Natural killer cell treated with Interleukin-12 subunit alpha and Interleukin-12 subunit beta and Interleukin-15 and Interleukin-18, amount 100 ng/mL, for 72 hours (primary cell): ENCODE data around the gene PLBD1. TPM values are rescaled to one million over a fixed set of nuclear protein-coding genes. Genes with fewer than 3 reads are reported as not detected.

Experiments
- ATAC-seq, 2 donors: fragments of 150-1000 bp; cut with Tn5 transposase in 1 of 2; sonication (Bioruptor Pico), chemical (Tn5 transposase) in 1 of 2; 2 replicates each; pipeline ENCODE4 v1.10.0; 2021
- DNase-seq: peaks from one replicate; pipeline ENCODE4 v3.0.0; 2022; ENCODE audit warnings: low spot score
- H3K27ac Mint-ChIP-seq, 2 donors: 1 replicate in 1 of 2; 2 replicates in 1 of 2; pipeline ENCODE4 v1.8.0; 2022; ENCODE audit warnings: mixed read lengths in 2 of 2, mild to moderate bottlenecking in 1 of 2, moderate library complexity in 1 of 2
- H3K27me3 Mint-ChIP-seq, 2 donors: 1 replicate in 1 of 2; 2 replicates in 1 of 2; pipeline ENCODE4 v1.8.0; 2022; ENCODE audit warnings: mixed read lengths in 2 of 2
- H3K36me3 Mint-ChIP-seq: one replicate; pipeline ENCODE4 v1.8.0; 2022; ENCODE audit warnings: mixed read lengths
- H3K4me1 Mint-ChIP-seq, 2 donors: 1 replicate in 1 of 2; 2 replicates in 1 of 2; pipeline ENCODE4 v1.8.0; 2022; ENCODE audit warnings: low read depth in 2 of 2, mixed read lengths in 2 of 2, mild to moderate bottlenecking in 1 of 2
- H3K4me3 Mint-ChIP-seq: one replicate; pipeline ENCODE4 v1.8.0; 2022; ENCODE audit warnings: mixed read lengths
- H3K9me3 Mint-ChIP-seq: 2 replicates; pipeline ENCODE4 v1.8.0; 2022; ENCODE audit warnings: mixed read lengths
- total RNA-seq, 2 donors: library from RNA; stranded (reverse); gene quantifications; one replicate each; pipeline ENCODE4 v1.2.3, GENCODE V29; 2022

PLBD1 gene
- total RNA-seq, 2 donors from 2014 or later: not detected

DNA sequence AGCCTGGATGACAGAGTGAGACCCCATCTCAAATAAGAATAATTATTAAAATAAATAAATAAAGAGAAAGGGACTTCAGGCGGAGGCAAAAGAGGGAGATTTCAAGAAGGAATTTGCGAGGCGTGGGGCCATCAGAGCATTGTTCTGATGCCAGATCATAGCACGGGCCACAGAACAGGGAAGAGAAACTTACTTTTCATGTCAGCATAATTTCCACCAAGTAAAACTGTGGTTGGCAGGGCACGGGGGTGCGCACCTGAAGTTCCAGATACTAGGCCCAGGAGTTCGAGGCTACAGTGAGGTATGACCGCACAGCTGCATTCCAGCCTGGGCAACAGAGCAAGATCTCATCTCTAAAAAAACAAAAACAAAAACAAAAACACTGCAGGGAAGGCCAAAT lies 11.0 kb upstream of the PLBD1 start:
- Mint-ChIP-seq H3K36me3 (no peaks in the 10 kb centered on the region), H3K4me1 (peaks cover 8 to 14% of the 10 kb centered on the region in 2 donors), H3K9me3 (no peaks in the 10 kb centered on the region), H3K4me3 (no peak overlapping the region), H3K27ac (no peak overlapping the region), H3K27me3 (peaks cover 21 to 29% of the 10 kb centered on the region in 2 donors)
- DNase-seq (no peak), ATAC-seq (no peak)

- DNase-seq: no peak
- Mint-ChIP-seq H3K27me3 (peaks cover 23 to 31% of the 10 kb centered on the region in 2 donors), H3K4me3 (no peak overlapping the region), H3K9me3 (no peaks in the 10 kb centered on the region), H3K4me1 (peaks cover 8 to 14% of the 10 kb centered on the region in 2 donors), H3K27ac (no peak overlapping the region), H3K36me3 (no peaks in the 10 kb centered on the region)
- ATAC-seq: peak; percentile 70
Observed at GRCh38 chr12:14577344-14577743, 9.7 kb upstream of the PLBD1 start.

GRCh38 chr12:14576896-14577295 lies 9.2 kb upstream of the PLBD1 start:
- no peak overlapping the region for H3K27ac Mint-ChIP-seq
- ATAC-seq (no peak), DNase-seq (no peak)
- H3K4me1 Mint-ChIP-seq: peaks cover 8 to 14% of the 10 kb centered on the region in 2 donors
- H3K27me3 Mint-ChIP-seq: peaks cover 23 to 31% of the 10 kb centered on the region in 2 donors
- no peaks in the 10 kb centered on the region for H3K9me3 Mint-ChIP-seq
- H3K4me3 Mint-ChIP-seq: no peak overlapping the region
- no peaks in the 10 kb centered on the region for H3K36me3 Mint-ChIP-seq

- H3K36me3 Mint-ChIP-seq: no peaks in the 10 kb centered on the region
- H3K4me1 Mint-ChIP-seq: peaks cover 8 to 14% of the 10 kb centered on the region in 2 donors
- H3K4me3 Mint-ChIP-seq: no peak overlapping the region
- H3K9me3 Mint-ChIP-seq: no peaks in the 10 kb centered on the region
- peaks cover 28 to 40% of the 10 kb centered on the region in 2 donors for H3K27me3 Mint-ChIP-seq
- H3K27ac Mint-ChIP-seq: no peak overlapping the region
- ATAC-seq (no peak), DNase-seq (no peak)
Observed at GRCh38 chr12:14575585-14575984, 7.9 kb upstream of the PLBD1 start.

DNA sequence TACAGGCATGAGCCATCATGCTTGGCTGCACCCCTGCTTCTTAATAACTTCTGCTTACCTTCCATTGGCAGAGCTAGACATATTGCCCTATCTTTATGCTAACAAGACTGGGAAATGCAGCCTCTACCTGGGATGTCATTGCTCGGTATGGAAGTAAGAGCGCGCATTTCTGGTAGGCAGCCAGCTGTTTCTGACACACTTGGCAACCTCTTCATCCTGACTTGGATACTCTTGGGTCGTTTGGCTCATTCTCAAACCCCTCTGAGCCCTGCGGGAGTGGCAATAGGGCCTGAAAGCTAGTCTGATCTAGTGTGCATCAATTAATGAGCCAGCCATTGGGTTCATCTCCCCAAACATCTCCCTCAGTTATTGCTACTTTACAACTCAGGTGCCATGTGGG lies 5.4 kb upstream of the PLBD1 start:
- Mint-ChIP-seq H3K27ac (no peak overlapping the region), H3K27me3 (peaks cover 31 to 55% of the 10 kb centered on the region in 2 donors), H3K4me3 (no peak overlapping the region), H3K9me3 (no peaks in the 10 kb centered on the region), H3K4me1 (peaks cover 8 to 13% of the 10 kb centered on the region in 2 donors), H3K36me3 (no peaks in the 10 kb centered on the region)
- DNase-seq: no peak
- ATAC-seq: no peak

- H3K9me3 Mint-ChIP-seq: no peaks in the 10 kb centered on the region
- peaks cover 31 to 58% of the 10 kb centered on the region in 2 donors for H3K27me3 Mint-ChIP-seq
- H3K27ac Mint-ChIP-seq: no peak overlapping the region
- ATAC-seq (no peak), DNase-seq (no peak)
- peaks cover 5 to 9% of the 10 kb centered on the region in 2 donors for H3K4me1 Mint-ChIP-seq
- no peak overlapping the region for H3K4me3 Mint-ChIP-seq
- H3K36me3 Mint-ChIP-seq: no peaks in the 10 kb centered on the region
Observed at GRCh38 chr12:14572401-14572800, 4.7 kb upstream of the PLBD1 start.

GRCh38 chr12:14571779-14572178 lies 4.1 kb upstream of the PLBD1 start:
- H3K4me3 Mint-ChIP-seq: no peak overlapping the region
- H3K27me3 Mint-ChIP-seq: peaks cover 31 to 58% of the 10 kb centered on the region in 2 donors
- H3K36me3 Mint-ChIP-seq: no peaks in the 10 kb centered on the region
- no peak for DNase-seq
- H3K27ac Mint-ChIP-seq: no peak overlapping the region
- no peak for ATAC-seq
- H3K4me1 Mint-ChIP-seq: peaks cover 0 to 5% of the 10 kb centered on the region in 2 donors
- H3K9me3 Mint-ChIP-seq: no peaks in the 10 kb centered on the region

DNA sequence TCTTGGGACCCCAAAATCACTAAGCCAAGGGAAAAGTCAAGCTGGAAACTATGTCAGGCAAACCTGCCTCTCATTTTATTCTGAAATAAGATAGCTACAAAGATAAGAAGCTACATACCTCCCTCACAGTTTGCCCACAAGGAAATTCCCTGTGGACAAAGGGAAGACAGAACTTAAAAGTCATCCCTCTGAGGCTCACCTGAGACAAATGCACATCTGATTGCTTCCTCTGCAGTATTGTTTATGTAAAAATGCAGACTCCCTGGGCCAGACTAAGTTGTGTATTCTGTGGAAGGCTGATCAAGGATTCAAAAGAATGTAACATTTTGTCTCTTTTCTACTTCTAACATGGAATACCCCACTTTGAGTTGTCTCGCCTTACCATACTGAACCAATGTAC lies 2.5 kb upstream of the PLBD1 start:
- ATAC-seq (no peak), DNase-seq (no peak)
- H3K4me3 Mint-ChIP-seq: no peak overlapping the region
- no peak overlapping the region for H3K27ac Mint-ChIP-seq
- no peaks in the 10 kb centered on the region for H3K36me3 Mint-ChIP-seq
- no peaks in the 10 kb centered on the region for H3K4me1 Mint-ChIP-seq
- H3K27me3 Mint-ChIP-seq: peaks cover 31 to 52% of the 10 kb centered on the region in 2 donors
- no peaks in the 10 kb centered on the region for H3K9me3 Mint-ChIP-seq

DNA sequence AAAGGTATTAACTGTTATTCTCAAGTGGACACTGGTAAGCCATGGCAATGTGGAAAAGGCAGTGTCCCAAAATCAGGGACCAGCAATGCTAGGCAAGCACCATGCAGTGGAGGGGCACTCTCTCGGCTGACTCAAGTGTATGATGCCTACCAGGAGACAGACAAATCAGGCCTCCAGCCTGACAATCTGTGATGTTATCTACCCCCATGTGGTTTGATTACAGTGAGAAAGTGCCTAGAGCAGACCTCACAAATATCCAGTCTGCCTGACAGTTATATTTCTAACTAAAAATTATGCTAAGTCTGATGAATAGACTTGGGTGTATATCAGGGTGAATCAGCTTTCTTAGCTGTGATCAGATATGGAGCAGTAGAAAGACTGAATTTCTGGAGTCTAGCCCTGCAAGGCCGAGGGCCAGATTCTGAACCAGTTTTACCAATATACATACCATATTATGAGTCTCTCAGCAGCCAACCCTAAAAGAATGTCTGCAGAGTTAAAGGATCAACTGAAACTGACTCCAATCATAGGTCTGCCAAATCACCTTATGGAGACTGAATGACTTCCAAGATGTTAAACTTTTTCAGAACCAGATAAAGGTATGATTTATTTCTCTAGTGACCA lies 3.2 kb downstream of the PLBD1 start:
- Mint-ChIP-seq H3K36me3 (no peaks in the 10 kb centered on the region), H3K27me3 (peaks cover 19 to 22% of the 10 kb centered on the region in 2 donors), H3K4me1 (no peaks in the 10 kb centered on the region), H3K27ac (no peak overlapping the region), H3K4me3 (no peak overlapping the region), H3K9me3 (no peaks in the 10 kb centered on the region)
- DNase-seq (no peak), ATAC-seq (no peak)

DNA sequence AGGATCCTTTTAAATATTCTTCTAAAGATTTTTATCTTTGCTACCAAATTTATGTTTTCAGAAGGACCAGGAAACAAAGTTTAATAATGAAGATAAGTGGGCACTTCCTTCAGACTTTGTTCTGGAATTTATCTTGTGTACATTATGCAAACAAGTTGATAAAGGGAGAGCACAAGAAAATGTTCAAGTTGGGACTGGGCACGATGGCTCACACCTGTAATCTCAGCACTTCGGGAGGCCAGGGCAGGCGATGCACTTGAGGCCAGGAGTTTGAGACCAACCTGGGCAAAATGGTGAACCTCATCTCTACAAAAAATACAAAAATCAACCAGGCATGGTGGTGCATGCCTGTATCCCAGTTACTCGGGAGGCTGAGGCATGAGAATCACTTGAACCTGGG lies 4.6 kb downstream of the PLBD1 start:
- Mint-ChIP-seq H3K9me3 (no peaks in the 10 kb centered on the region), H3K27me3 (peaks cover 19 to 20% of the 10 kb centered on the region in 2 donors), H3K36me3 (no peaks in the 10 kb centered on the region), H3K27ac (no peak overlapping the region), H3K4me3 (no peak overlapping the region), H3K4me1 (peaks cover 0 to 6% of the 10 kb centered on the region in 2 donors)
- ATAC-seq: no peak
- no peak for DNase-seq

DNA sequence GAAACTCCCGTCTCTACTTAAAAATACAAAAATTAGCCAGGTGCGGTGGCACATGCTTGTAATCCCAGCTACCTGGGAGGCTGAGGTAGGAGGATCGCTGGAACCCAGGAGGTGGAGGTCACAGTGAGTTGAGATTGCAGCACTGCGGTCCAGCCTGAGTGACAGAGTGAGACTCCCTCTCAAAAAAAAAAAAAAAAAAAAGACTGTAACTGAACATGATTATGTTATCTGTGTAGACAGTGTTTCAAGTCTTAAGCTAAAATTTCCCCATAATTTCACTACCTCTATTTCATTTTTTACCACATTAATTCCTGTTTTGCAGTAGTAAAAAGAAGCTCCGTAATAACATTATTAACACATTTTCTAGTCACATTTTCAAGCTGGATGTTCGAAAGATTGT lies 5.4 kb downstream of the PLBD1 start:
- H3K27ac Mint-ChIP-seq: no peak overlapping the region
- H3K4me1 Mint-ChIP-seq: peaks cover 0 to 6% of the 10 kb centered on the region in 2 donors
- H3K36me3 Mint-ChIP-seq: no peaks in the 10 kb centered on the region
- ATAC-seq (no peak), DNase-seq (no peak)
- peaks cover 18% of the 10 kb centered on the region in 2 donors for H3K27me3 Mint-ChIP-seq
- H3K9me3 Mint-ChIP-seq: no peaks in the 10 kb centered on the region
- H3K4me3 Mint-ChIP-seq: no peak overlapping the region

DNA sequence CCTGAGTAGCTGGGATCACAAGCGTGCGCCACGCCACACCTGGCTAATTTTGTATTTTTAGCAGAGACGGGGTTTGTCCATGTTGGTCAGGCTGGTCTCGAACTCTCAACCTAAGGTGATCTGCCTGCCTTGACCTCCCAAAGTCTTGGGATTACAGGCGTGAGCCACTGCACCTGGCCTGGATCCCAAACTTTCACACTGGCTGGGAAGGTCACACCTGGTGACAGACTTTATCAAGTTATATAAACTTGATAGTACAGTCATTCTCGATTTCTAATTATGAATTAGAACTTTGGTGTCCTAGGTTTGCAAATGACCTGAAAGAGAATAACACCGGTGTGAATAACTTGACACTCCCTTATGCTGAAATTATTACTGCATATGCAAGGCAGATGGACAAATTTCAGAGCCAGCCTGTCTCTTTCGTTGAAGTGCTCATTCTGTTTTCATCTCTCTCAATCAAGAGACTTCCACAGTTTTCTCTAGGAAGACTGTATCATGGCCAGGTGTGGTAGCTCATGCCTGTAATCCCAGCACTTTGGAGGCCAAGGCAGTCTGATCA lies 5.9 kb downstream of the PLBD1 start:
- no peaks in the 10 kb centered on the region for H3K36me3 Mint-ChIP-seq
- H3K4me1 Mint-ChIP-seq: peaks cover 0 to 6% of the 10 kb centered on the region in 2 donors
- ATAC-seq (no peak), DNase-seq (no peak)
- peaks cover 18% of the 10 kb centered on the region in 2 donors for H3K27me3 Mint-ChIP-seq
- no peak overlapping the region for H3K4me3 Mint-ChIP-seq
- H3K27ac Mint-ChIP-seq: no peak overlapping the region
- H3K9me3 Mint-ChIP-seq: no peaks in the 10 kb centered on the region

DNA sequence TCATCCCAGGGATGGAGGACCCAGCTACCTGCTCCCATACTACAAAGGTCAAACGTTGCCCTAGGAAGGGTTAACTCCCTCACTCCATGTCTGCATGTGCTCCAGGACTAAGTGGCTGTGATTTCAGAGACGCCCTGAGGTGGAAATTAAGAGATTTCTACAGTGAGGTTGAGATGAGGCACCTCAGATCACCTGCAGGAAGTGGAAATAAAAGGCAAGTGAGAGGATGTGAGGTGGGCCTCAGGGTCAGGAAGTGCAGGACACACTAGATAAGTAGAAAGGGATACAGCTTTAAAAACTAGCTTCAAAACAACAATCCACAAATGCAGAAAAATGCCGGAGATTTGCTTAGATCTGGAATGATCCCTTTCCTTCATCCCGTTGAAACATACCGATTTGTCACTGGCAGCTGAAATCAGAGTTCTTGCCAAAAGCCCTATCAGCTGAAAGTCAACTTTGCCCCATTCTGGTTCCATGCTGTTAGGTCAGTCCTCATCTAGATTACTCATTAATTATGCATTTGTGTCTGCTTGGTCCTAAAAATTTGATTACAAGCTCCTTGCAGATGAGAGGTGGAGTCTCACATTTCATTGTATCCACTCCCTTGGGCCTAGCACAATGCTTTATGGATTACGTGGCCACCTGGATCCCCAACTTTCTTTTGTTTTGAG lies 6.6 kb downstream of the PLBD1 start:
- Mint-ChIP-seq H3K9me3 (no peaks in the 10 kb centered on the region), H3K4me1 (peaks cover 0 to 6% of the 10 kb centered on the region in 2 donors), H3K36me3 (no peaks in the 10 kb centered on the region), H3K27me3 (peaks cover 16 to 18% of the 10 kb centered on the region in 2 donors), H3K4me3 (no peak overlapping the region), H3K27ac (no peak overlapping the region)
- ATAC-seq (no peak), DNase-seq (no peak)

DNA sequence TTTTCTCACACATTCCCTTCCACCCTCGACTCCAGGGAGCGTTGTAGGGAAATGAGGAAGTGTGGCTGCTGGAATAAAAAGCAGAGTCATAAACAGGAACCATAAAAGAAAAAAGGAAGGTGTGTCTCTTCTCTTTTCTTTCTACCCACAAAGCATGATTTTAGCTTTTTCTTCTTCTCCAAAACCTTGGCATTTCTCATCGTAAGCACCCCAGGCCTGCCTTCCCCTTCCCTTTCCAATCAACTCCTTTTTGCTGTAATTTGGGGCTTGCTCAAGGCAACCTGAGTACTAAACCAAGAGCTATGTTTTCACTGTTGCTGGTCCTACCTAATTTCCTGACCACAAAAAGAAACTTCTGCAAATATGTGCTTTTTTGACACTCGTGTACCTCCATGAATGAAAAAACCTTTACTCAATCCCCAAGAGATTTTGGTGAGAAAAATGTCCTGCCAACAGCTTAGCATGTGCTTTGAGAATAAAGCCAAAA lies 9.2 kb downstream of the PLBD1 start:
- Mint-ChIP-seq H3K9me3 (no peaks in the 10 kb centered on the region), H3K4me3 (no peak overlapping the region), H3K27ac (no peak overlapping the region), H3K27me3 (peaks cover 6 to 7% of the 10 kb centered on the region in 2 donors), H3K4me1 (peaks cover 0 to 6% of the 10 kb centered on the region in 2 donors), H3K36me3 (no peaks in the 10 kb centered on the region)
- DNase-seq (no peak), ATAC-seq (no peak)
